HepG2 (cell line): ENCODE data around the gene ACSL6. TPM values are rescaled to one million over a fixed set of nuclear protein-coding genes. Genes with fewer than 3 reads are reported as not detected.

Experiments used
- ATAC-seq: fragments of 200-7000 bp; cut with Tn5 transposase; 3 replicates; pipeline ENCODE4 v1.9.1; 2020; ENCODE audit warnings: mild to moderate bottlenecking, moderate library complexity
- BruUV-seq: library from RNA; stranded (reverse); fragments of 400-500 nt; replicated peaks from 2 replicates; lab custom pipeline; 2021; lab: Mats Ljungman, UMichigan
- CTCF ChIA-PET: fragments of 300-600 bp; formaldehyde crosslinking; extraction: SDS; loops from one replicate; lab custom pipeline; 2021; ENCODE audit warnings: low total read pairs, inconsistent platforms, low intra/inter-chr PET ratio; lab: Yijun Ruan, JAX
- POLR2A ChIA-PET: fragments of 350-600 bp; sonication (Branson Sonifier 250); formaldehyde crosslinking; loops from one replicate; lab custom pipeline; 2020; ENCODE audit warnings: antibody characterized with exemption, inconsistent platforms; lab: Yijun Ruan, JAX
- DNase-seq: peaks from one replicate; pipeline ENCODE4 v3.0.0-alpha.2; 2015; ENCODE audit warnings: low spot score
- FAIRE-seq: peaks from 3 replicates; lab custom pipeline; 2011; peaks lifted over from hg19 to GRCh38; lab: Jason Lieb, UNC
- H2AFZ ChIP-seq: one replicate; pipeline ENCODE4 v1.6.1; 2011; ENCODE audit warnings: low read length, inconsistent platforms
- H3K27ac ChIP-seq: fragments of 300-600 bp; 3 replicates; pipeline ENCODE4 v1.8.0; 2011; ENCODE audit warnings: mixed run types, mild to moderate bottlenecking, mixed read lengths, low read length, inconsistent platforms; ENCODE audit not compliant: insufficient read depth; ENCODE audit errors: extremely low read length
- H3K27me3 ChIP-seq, 2 experiments: fragments of 200-600 bp in 1 of 2; 2 replicates in 1 of 2; 3 replicates in 1 of 2; pipeline versions ENCODE4 v1.6.0 to v1.8.0; 2011; ENCODE audit warnings: low read length in 2 of 2, mild to moderate bottlenecking in 2 of 2, moderate library complexity in 2 of 2, inconsistent platforms in 1 of 2; ENCODE audit not compliant: insufficient read depth in 2 of 2, control insufficient read depth in 1 of 2
- H3K36me3 ChIP-seq, 2 experiments: fragments of 200-600 bp in 1 of 2; replicated peaks in 1 of 2; 2 replicates in 1 of 2; 3 replicates in 1 of 2; pipeline versions ENCODE4 v1.5.1 to v1.8.0; 2011; ENCODE audit warnings: low read length in 2 of 2, inconsistent platforms in 1 of 2; ENCODE audit not compliant: insufficient read depth in 2 of 2, control insufficient read depth in 1 of 2
- H3K4me1 ChIP-seq: 2 replicates; pipeline ENCODE4 v1.5.1; 2012; ENCODE audit warnings: low read length, inconsistent platforms; ENCODE audit not compliant: insufficient read depth
- H3K4me2 ChIP-seq: 2 replicates; pipeline ENCODE4 v1.6.0; 2011; ENCODE audit warnings: low read depth, low read length, inconsistent platforms
- H3K4me3 ChIP-seq, 3 experiments: fragments of 200-600 bp in 1 of 3; sonication (generic), shearing (Covaris generic) in 1 of 3; replicated peaks in 1 of 3; 2 replicates each; pipeline ENCODE4 v1.5.1; 2011 to 2016; ENCODE audit warnings: low read length in 3 of 3, inconsistent platforms in 2 of 3, low read depth in 2 of 3, mild to moderate bottlenecking in 2 of 3, control low read depth in 1 of 3, mixed read lengths in 1 of 3; ENCODE audit not compliant: insufficient read depth in 1 of 3
- H3K79me2 ChIP-seq: one replicate; pipeline ENCODE4 v1.6.1; 2011; ENCODE audit warnings: low read length, inconsistent platforms; ENCODE audit not compliant: insufficient read depth
- H3K9ac ChIP-seq: 2 replicates; pipeline ENCODE4 v1.6.0; 2011; ENCODE audit warnings: mild to moderate bottlenecking, low read depth, low read length, inconsistent platforms; ENCODE audit not compliant: insufficient read depth
- H3K9me3 ChIP-seq: 2 replicates; pipeline ENCODE4 v1.5.1; 2012; ENCODE audit warnings: mild to moderate bottlenecking, low read length
- H4K20me1 ChIP-seq: 2 replicates; pipeline ENCODE4 v1.6.0; 2011; ENCODE audit warnings: inconsistent platforms, mild to moderate bottlenecking, low read length, moderate library complexity; ENCODE audit not compliant: insufficient read depth
- MIER2 ChIP-seq: IDR thresholded peaks from 2 replicates; pipeline ENCODE4 v1.6.1; 2016; ENCODE audit warnings: missing biosample characterization, missing genetic modification reagents
- RORA ChIP-seq: sonication (generic); formaldehyde crosslinking; IDR thresholded peaks from 2 replicates; pipeline ENCODE4 v1.5.0; 2020; ENCODE audit warnings: mild to moderate bottlenecking, missing genetic modification reagents, moderate library complexity
- TAF1 ChIP-seq: sonication (generic); formaldehyde crosslinking; IDR thresholded peaks from 2 replicates; pipeline ENCODE4 v1.4.0; 2020; ENCODE audit warnings: missing genetic modification reagents
- ZNF572 ChIP-seq: sonication (generic); formaldehyde crosslinking; IDR thresholded peaks from 2 replicates; pipeline ENCODE4 v1.5.1; 2020; ENCODE audit warnings: mild to moderate bottlenecking, missing genetic modification reagents
- WGBS: methylation state at CpG from one replicate; pipeline ENCODE4 v1.1.6; 2017; ENCODE audit warnings: low lambda C conversion rate; 5-methylcytosine and 5-hydroxymethylcytosine counted together
- in situ Hi-C: cut with HindIII; loops from 2 replicates; pipeline ENCODE4 v1.10.0; 2017; ENCODE audit warnings: low pct_unique_long_range_greater_than_20kb; ENCODE audit not compliant: extremely low pct_ligation_motif_present
- intact Hi-C: fragments of 100-400 bp; cut with micrococcal nuclease; formaldehyde crosslinking; loops from one replicate; pipeline ENCODE4 v1.10.0; 2022; ENCODE audit not compliant: unreplicated experiment
- polyA plus RNA-seq, 8 experiments: library from polyadenylated mRNA; depleted of rRNA in 3 of 8; stranded (reverse) in 7 of 8; unstranded in 1 of 8; fragments of >200 nt; fragmentation: Illumina TruSeq in 4 of 8; extraction: Trizol in 4 of 8; gene quantifications; 2 replicates each; pipeline versions ENCODE4 v1.2.1 to v1.2.3, GENCODE V29; 2011 to 2016; ENCODE audit warnings: low read depth in 4 of 8, missing spikeins in 1 of 8, mixed read lengths in 1 of 8; ENCODE audit not compliant: insufficient read depth in 1 of 8
- total RNA-seq, 5 experiments: library from RNA; depleted of rRNA; stranded (reverse); fragments of >200 nt; fragmentation: Illumina TruSeq; extraction: Trizol; gene quantifications; 2 replicates each; pipeline ENCODE4 v1.2.3, GENCODE V29; 2016; ENCODE audit warnings: low read depth in 1 of 5
- TF ChIP-seq, protein P1 (sequence below): sonication (generic); formaldehyde crosslinking; conservative IDR thresholded peaks from 2 replicates; pipeline ENCODE4 v1.4.0; 2020; ENCODE audit warnings: missing genetic modification reagents
- TF ChIP-seq, protein P2 (sequence below): sonication (generic); formaldehyde crosslinking; IDR thresholded peaks from 2 replicates; pipeline ENCODE4 v1.4.0; 2020; ENCODE audit warnings: mild to moderate bottlenecking, missing genetic modification reagents
- TF ChIP-seq, protein P3 (sequence below), 2 experiments: IDR thresholded peaks; 2 replicates each; pipeline ENCODE4 v1.6.1; 2011 to 2012; ENCODE audit warnings: low read length in 2 of 2, borderline replicate concordance in 1 of 2, low read depth in 1 of 2, mild to moderate bottlenecking in 1 of 2, moderate library complexity in 1 of 2

The ACSL6 gene
- total and polyA plus RNA-seq, 2 of the 13 experiments (the other 11 are each of a cell fraction or from before 2014, with no cell fraction given) = 3.7 to 3.8 TPM

DNA sequence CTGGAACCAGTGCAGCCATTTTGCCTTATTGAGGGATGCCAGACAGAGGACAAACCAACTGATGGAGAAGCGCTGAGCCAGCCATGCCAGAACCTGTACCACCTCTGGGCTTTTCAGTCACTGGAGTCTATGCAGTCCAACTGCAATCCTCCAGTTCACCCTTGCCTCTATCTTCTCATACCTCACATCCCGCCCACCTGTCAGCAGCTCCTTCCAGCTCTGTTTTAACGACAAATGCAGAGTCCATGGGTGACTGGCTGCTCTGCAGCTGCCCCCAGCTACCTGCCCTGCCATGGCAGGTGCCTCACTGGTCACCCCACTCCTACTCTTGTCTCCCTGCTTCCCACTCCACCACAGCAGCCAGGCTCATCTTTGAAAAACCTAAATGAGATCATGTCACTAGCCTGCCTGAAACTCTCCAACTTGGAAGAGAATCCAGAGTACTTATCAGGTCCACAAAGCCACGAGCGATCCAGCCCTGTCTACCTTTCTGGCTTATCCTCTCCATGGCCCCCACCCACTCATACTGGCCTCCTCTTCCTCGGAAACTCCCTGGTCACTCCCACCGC, 14.0 kb upstream of the ACSL6 start:
- DNase-seq (no peak), ATAC-seq (no peak), FAIRE-seq (no peak)
- ChIA-PET CTCF (no interaction called here), POLR2A (no interaction called here)
- peaks cover 0 to 8% of the 10 kb centered on the region in 2 experiments; a peak in 4 of 5 replicates for H3K27me3 ChIP-seq
- TF ChIP-seq, protein P1, sequence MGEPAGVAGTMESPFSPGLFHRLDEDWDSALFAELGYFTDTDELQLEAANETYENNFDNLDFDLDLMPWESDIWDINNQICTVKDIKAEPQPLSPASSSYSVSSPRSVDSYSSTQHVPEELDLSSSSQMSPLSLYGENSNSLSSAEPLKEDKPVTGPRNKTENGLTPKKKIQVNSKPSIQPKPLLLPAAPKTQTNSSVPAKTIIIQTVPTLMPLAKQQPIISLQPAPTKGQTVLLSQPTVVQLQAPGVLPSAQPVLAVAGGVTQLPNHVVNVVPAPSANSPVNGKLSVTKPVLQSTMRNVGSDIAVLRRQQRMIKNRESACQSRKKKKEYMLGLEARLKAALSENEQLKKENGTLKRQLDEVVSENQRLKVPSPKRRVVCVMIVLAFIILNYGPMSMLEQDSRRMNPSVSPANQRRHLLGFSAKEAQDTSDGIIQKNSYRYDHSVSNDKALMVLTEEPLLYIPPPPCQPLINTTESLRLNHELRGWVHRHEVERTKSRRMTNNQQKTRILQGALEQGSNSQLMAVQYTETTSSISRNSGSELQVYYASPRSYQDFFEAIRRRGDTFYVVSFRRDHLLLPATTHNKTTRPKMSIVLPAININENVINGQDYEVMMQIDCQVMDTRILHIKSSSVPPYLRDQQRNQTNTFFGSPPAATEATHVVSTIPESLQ (CRISPR knock-in tag) = no peak
- no peak for TF ChIP-seq TAF1
- no peak for TF ChIP-seq ZNF572 (CRISPR knock-in tag)
- H3K9me3 ChIP-seq = no peaks in the 10 kb centered on the region
- no peaks in the 10 kb centered on the region for H4K20me1 ChIP-seq
- in situ Hi-C loops = no loop called here
- BruUV-seq = no TSS peak
- intact Hi-C loops = no loop called here
- WGBS = 28% methylated on average over 7 of the region's 7 CpGs
- H3K36me3 ChIP-seq = no peaks in the 10 kb centered on the region
- no peak overlapping the region for H3K4me3 ChIP-seq
- H3K27ac ChIP-seq = no peak overlapping the region
- H3K4me2 ChIP-seq = no peak overlapping the region
- H3K9ac ChIP-seq = no peak overlapping the region
- no peaks in the 10 kb centered on the region for H3K4me1 ChIP-seq
- no peak overlapping the region for H2AFZ ChIP-seq
- no peaks in the 10 kb centered on the region for H3K79me2 ChIP-seq

DNA sequence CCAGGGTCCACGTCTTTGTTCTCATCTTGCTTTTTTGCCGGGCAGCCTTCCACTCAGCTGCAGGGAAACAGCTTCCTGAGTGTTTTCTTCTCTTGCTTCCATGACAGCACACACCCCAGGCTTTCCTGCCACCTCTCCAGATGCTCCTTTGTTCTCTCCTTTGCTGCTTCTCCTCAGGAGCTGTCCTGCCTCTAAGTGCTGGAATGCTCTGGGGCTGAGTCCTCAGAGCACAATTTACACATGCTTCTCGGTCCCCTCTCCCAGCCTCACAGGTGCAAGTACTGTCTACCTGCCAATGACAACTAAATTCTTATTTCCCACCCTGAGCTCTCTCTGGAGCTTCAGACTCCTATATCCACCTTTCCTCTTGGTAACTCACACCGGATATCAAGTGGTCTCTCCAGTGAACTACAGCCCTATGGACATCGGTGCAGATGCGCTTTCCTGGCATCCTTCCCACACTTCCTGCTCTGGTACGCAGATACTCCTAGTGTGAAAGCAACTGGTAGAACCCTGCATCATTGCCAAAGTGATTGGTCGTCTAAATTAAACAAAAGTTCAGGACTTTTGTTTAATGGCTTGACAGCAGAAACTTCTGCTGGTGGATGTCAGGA, 13.4 kb upstream of the ACSL6 start:
- Histone ChIP-seq H3K4me2 (no peak overlapping the region), H3K27me3 (peaks cover 0 to 8% of the 10 kb centered on the region in 2 experiments; a peak in 4 of 5 replicates), H3K4me3 (no peak overlapping the region), H3K27ac (no peak overlapping the region), H3K36me3 (no peaks in the 10 kb centered on the region), H3K4me1 (no peaks in the 10 kb centered on the region), H2AFZ (no peak overlapping the region), H4K20me1 (no peaks in the 10 kb centered on the region), H3K79me2 (no peaks in the 10 kb centered on the region), H3K9me3 (no peaks in the 10 kb centered on the region), H3K9ac (no peak overlapping the region)
- in situ Hi-C loops (loop anchor here (25.0 kb wide), 1 partner anchor 588 kb away; no protein-coding TSS in a partner anchor), intact Hi-C loops (no loop called here)
- ChIA-PET CTCF (no interaction called here), POLR2A (no interaction called here)
- BruUV-seq = no TSS peak
- ATAC-seq (no peak), FAIRE-seq (no peak), DNase-seq (no peak)
- WGBS = 3% methylated on average over 8 of the region's 8 CpGs
- TF ChIP-seq RORA (CRISPR knock-in tag) (no peak), MIER2 (peak; percentile 83)
- TF ChIP-seq, protein P2, sequence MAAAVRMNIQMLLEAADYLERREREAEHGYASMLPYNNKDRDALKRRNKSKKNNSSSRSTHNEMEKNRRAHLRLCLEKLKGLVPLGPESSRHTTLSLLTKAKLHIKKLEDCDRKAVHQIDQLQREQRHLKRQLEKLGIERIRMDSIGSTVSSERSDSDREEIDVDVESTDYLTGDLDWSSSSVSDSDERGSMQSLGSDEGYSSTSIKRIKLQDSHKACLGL (CRISPR knock-in tag) = no peak
- TF ChIP-seq, protein P3, sequence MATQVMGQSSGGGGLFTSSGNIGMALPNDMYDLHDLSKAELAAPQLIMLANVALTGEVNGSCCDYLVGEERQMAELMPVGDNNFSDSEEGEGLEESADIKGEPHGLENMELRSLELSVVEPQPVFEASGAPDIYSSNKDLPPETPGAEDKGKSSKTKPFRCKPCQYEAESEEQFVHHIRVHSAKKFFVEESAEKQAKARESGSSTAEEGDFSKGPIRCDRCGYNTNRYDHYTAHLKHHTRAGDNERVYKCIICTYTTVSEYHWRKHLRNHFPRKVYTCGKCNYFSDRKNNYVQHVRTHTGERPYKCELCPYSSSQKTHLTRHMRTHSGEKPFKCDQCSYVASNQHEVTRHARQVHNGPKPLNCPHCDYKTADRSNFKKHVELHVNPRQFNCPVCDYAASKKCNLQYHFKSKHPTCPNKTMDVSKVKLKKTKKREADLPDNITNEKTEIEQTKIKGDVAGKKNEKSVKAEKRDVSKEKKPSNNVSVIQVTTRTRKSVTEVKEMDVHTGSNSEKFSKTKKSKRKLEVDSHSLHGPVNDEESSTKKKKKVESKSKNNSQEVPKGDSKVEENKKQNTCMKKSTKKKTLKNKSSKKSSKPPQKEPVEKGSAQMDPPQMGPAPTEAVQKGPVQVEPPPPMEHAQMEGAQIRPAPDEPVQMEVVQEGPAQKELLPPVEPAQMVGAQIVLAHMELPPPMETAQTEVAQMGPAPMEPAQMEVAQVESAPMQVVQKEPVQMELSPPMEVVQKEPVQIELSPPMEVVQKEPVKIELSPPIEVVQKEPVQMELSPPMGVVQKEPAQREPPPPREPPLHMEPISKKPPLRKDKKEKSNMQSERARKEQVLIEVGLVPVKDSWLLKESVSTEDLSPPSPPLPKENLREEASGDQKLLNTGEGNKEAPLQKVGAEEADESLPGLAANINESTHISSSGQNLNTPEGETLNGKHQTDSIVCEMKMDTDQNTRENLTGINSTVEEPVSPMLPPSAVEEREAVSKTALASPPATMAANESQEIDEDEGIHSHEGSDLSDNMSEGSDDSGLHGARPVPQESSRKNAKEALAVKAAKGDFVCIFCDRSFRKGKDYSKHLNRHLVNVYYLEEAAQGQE (IDR thresholded peaks at IDR 0.05; ENCODE audit: borderline replicate concordance in 1 of 2, low read depth in 1 of 2, low read length in 2 of 2) = peak; percentile 24 to 89
